ENCODE measurements around the gene ABCG4.

- TF ChIP-seq CTCF (conservative IDR thresholded peaks at IDR 0.05 in 1 of 2, IDR thresholded peaks at IDR 0.05 in 1 of 2; ENCODE audit: extremely low read depth in 1 of 2, insufficient read depth in 1 of 2, low read depth in 1 of 2, low read length in 2 of 2) = no peak
- TF ChIP-seq EZH2 (IDR thresholded peaks at IDR 0.05; ENCODE audit: borderline replicate concordance, low read length) = no peak
These were observed 46.8 kb downstream of the ABCG4 start for GRCh38 chr11:119195680-119196079.

Data from mammary epithelial cell (primary cell).